Uterus (tissue), 4 donors: ENCODE data around the gene COA6. TPM values are rescaled to one million over a fixed set of nuclear protein-coding genes. Genes with fewer than 3 reads are reported as not detected.
"Not testable (repeated sequence)": the region's sequence is repeated elsewhere in the genome, so short reads cannot be mapped to it uniquely, and the experiment has no call there.

ENCODE experiments used
- DNase-seq, 2 donors: peaks; one replicate each; pipeline ENCODE4 v3.0.0-alpha.2; 2019 to 2020
- H3K27ac ChIP-seq, 2 donors: fragments of 200-600 bp; sonication (generic); 1 replicate in 1 of 2; 2 replicates in 1 of 2; pipeline ENCODE4 v1.5.1; 2016 to 2018
- H3K27me3 ChIP-seq, 2 donors: fragments of 200-600 bp; sonication (generic); one replicate each; pipeline ENCODE4 v1.5.1; 2018 to 2019; ENCODE audit warnings: control low read depth in 1 of 2
- H3K36me3 ChIP-seq, 2 donors: fragments of 200-600 bp; sonication (generic); one replicate each; pipeline ENCODE4 v1.5.1; 2019; ENCODE audit warnings: control low read depth in 1 of 2
- H3K4me1 ChIP-seq, 2 donors: fragments of 200-600 bp; sonication (generic); one replicate each; pipeline ENCODE4 v1.5.1; 2018 to 2019; ENCODE audit warnings: control low read depth in 1 of 2
- H3K4me3 ChIP-seq, 2 donors: fragments of 200-600 bp; sonication (generic); 1 replicate in 1 of 2; 2 replicates in 1 of 2; pipeline ENCODE4 v1.5.1; 2018 to 2019; ENCODE audit warnings: mild to moderate bottlenecking in 1 of 2
- H3K9me3 ChIP-seq, 2 donors: fragments of 200-600 bp; sonication (generic); one replicate each; pipeline ENCODE4 v1.5.1; 2019; ENCODE audit warnings: control low read depth in 1 of 2
- CTCF ChIP-seq, 4 experiments: fragments of 200-600 bp in 2 of 4; fragments of 450-650 bp in 2 of 4; sonication (generic) in 2 of 4; IDR thresholded peaks; one replicate each; pipeline ENCODE4 v1.5.1; 2016 to 2019; ENCODE audit warnings: antibody characterized with exemption in 4 of 4, mild to moderate bottlenecking in 2 of 4, moderate library complexity in 1 of 4
- POLR2A ChIP-seq, 2 donors: fragments of 450-650 bp; IDR thresholded peaks; one replicate each; pipeline ENCODE4 v1.6.1; 2016; ENCODE audit warnings: antibody characterized with exemption in 2 of 2, mild to moderate bottlenecking in 1 of 2, moderate library complexity in 1 of 2
- intact Hi-C: fragments of 100-400 bp; cut with DNase I; formaldehyde crosslinking; loops from one replicate; pipeline ENCODE4 v1.15.1; 2023; ENCODE audit warnings: low total_unique reads
- total RNA-seq, 4 donors: library from RNA; depleted of rRNA in 3 of 4; stranded (reverse); fragments of >200 nt in 3 of 4; gene quantifications; one replicate each; pipeline versions ENCODE4 v1.1.0 to v1.2.4, GENCODE V29; 2014 to 2023
- donor health status: DM: yes; HTN: yes; CAD: no.

COA6 gene
- total RNA-seq, 4 donors from 2014 or later = 10.6 to 16.8 (median 14.6) TPM

- no peaks in the 10 kb centered on the region for H3K27me3 ChIP-seq
- H3K4me1 ChIP-seq = no peaks in the 10 kb centered on the region
- H3K9me3 ChIP-seq = no peaks in the 10 kb centered on the region
- intact Hi-C loops = no loop called here
- DNase-seq = no peak
- TF ChIP-seq CTCF (IDR thresholded peaks at IDR 0.05) (no peak), POLR2A (IDR thresholded peaks at IDR 0.05) (no peak)
- H3K27ac ChIP-seq = no peak overlapping the region
- no peak overlapping the region for H3K4me3 ChIP-seq
- H3K36me3 ChIP-seq = no peaks in the 10 kb centered on the region
Observed at GRCh38 chr1:234396092-234396491, 22.8 kb downstream of the COA6 start.

DNA sequence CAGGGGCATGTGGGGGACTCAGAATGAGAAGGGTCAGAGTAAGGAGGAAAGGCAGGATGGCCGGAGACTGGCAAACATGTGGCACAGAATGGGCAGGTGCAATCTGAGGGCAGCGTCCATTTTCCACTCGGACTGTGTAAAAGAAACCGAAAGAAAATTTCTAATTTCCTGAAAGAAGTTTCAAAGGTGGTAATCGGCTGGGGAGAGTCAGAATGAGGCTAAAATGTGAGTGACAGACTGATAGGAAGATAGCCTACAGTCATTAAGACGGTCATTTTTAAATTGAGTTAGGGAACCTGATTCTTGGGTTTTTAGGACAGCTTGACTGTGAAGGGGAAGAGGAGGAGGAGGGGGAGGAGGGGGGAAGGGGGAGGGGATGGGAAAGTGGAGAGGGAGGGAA is 23.6 kb downstream of the COA6 start:
- no peak for TF ChIP-seq CTCF (IDR thresholded peaks at IDR 0.05)
- TF ChIP-seq POLR2A (IDR thresholded peaks at IDR 0.05) = no peak
- no peaks in the 10 kb centered on the region for H3K4me1 ChIP-seq
- intact Hi-C loops = no loop called here

GRCh38 chr1:234397732-234398131 is 24.5 kb downstream of the COA6 start:
- Histone ChIP-seq H3K4me1 (no peaks in the 10 kb centered on the region), H3K36me3 (no peaks in the 10 kb centered on the region), H3K27me3 (no peaks in the 10 kb centered on the region), H3K4me3 (no peak overlapping the region), H3K9me3 (no peaks in the 10 kb centered on the region), H3K27ac (no peak overlapping the region)
- TF ChIP-seq CTCF (IDR thresholded peaks at IDR 0.05) (no peak), POLR2A (IDR thresholded peaks at IDR 0.05) (no peak)
- no peak for DNase-seq
- intact Hi-C loops = no loop called here

More for the DNA sequence above, 23.6 kb downstream of the COA6 start:
- H3K27me3 ChIP-seq = no peaks in the 10 kb centered on the region
- H3K4me3 ChIP-seq = no peak overlapping the region
- no peaks in the 10 kb centered on the region for H3K36me3 ChIP-seq
- H3K27ac ChIP-seq = no peak overlapping the region
- H3K9me3 ChIP-seq = no peaks in the 10 kb centered on the region
- DNase-seq = no peak

DNA sequence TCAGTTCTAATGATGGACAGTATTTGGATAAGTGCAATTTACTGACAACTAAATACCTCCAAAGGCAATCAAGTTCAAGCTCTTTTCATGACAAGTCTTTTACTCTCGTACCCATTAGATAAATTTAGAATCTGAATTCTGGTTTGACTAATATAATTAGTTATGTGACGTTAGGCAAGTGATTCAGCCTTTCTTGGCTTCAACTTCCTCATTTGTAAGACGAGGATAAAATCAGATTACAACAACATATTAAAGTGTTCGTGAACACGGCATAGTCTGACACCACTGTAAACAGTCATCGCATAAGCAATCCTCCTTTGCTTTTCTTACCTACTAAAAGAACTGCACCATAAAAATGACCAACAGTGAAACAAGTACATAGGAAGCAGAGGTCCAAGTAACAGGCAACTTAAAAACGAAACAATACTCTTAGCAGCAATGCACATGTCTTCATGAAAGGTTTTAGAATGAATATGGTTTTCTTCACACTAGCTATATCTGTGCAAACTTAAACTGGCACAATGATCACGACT is 25.7 kb downstream of the COA6 start:
- no peak for DNase-seq
- no peaks in the 10 kb centered on the region for H3K36me3 ChIP-seq
- intact Hi-C loops = no loop called here
- H3K27ac ChIP-seq = no peak overlapping the region
- TF ChIP-seq CTCF (IDR thresholded peaks at IDR 0.05) (no peak), POLR2A (IDR thresholded peaks at IDR 0.05) (no peak)
- H3K27me3 ChIP-seq = no peaks in the 10 kb centered on the region
- H3K4me3 ChIP-seq = no peak overlapping the region
- H3K9me3 ChIP-seq = no peaks in the 10 kb centered on the region
- H3K4me1 ChIP-seq = no peaks in the 10 kb centered on the region

DNA sequence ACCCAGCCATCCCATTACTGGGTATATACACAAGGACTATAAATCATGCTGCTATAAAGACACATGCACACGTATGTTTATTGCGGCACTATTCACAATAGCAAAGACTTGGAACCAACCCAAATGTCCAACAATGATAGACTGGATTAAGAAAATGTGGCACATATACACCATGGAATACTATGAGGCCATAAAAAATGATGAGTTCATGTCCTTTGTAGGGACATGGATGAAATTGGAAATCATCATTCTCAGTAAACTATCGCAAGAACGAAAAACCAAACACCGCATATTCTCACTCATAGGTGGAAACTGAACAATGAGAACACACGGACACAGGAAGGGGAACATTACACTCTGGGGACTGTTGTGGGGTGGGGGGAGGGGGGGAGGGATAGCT is 26.3 kb downstream of the COA6 start:
- H3K36me3 ChIP-seq, H3K4me3 ChIP-seq, H3K27me3 ChIP-seq, DNase-seq, H3K9me3 ChIP-seq, intact Hi-C loops, H3K27ac ChIP-seq, H3K4me1 ChIP-seq: not testable (repeated sequence)

- no peak for DNase-seq
- intact Hi-C loops = no loop called here
- no peak overlapping the region for H3K4me3 ChIP-seq
- TF ChIP-seq POLR2A (IDR thresholded peaks at IDR 0.05) = no peak
- no peak for TF ChIP-seq CTCF (IDR thresholded peaks at IDR 0.05)
- peak overlapping the region in 1 of 2 donors; percentile 57 for H3K27ac ChIP-seq
- H3K27me3 ChIP-seq = no peaks in the 10 kb centered on the region
- no peaks in the 10 kb centered on the region for H3K36me3 ChIP-seq
- no peaks in the 10 kb centered on the region for H3K9me3 ChIP-seq
- no peaks in the 10 kb centered on the region for H3K4me1 ChIP-seq
Observed at GRCh38 chr1:234400773-234401172, 27.5 kb downstream of the COA6 start.
